Coronary artery (tissue), 2 donors: ENCODE data around the gene FCHO1.
"Not testable (repeated sequence)": the region's sequence is repeated elsewhere in the genome, so short reads cannot be mapped to it uniquely, and the experiment has no call there.

Source experiments
- DNase-seq: peaks from one replicate; pipeline ENCODE4 v3.0.0-alpha.2; 2017; ENCODE audit warnings: low spot score
- H3K27ac ChIP-seq, 2 donors: fragments of 200-600 bp; sonication (generic); one replicate each; pipeline ENCODE4 v1.5.1; 2016 to 2019
- H3K4me3 ChIP-seq: fragments of 200-600 bp; sonication (generic); 2 replicates; pipeline ENCODE4 v1.5.1; 2016; ENCODE audit warnings: mild to moderate bottlenecking, moderate library complexity
- CTCF ChIP-seq: fragments of 200-600 bp; sonication (generic); IDR thresholded peaks from one replicate; pipeline ENCODE4 v1.5.1; 2019; ENCODE audit warnings: antibody characterized with exemption

The FCHO1 gene

DNA sequence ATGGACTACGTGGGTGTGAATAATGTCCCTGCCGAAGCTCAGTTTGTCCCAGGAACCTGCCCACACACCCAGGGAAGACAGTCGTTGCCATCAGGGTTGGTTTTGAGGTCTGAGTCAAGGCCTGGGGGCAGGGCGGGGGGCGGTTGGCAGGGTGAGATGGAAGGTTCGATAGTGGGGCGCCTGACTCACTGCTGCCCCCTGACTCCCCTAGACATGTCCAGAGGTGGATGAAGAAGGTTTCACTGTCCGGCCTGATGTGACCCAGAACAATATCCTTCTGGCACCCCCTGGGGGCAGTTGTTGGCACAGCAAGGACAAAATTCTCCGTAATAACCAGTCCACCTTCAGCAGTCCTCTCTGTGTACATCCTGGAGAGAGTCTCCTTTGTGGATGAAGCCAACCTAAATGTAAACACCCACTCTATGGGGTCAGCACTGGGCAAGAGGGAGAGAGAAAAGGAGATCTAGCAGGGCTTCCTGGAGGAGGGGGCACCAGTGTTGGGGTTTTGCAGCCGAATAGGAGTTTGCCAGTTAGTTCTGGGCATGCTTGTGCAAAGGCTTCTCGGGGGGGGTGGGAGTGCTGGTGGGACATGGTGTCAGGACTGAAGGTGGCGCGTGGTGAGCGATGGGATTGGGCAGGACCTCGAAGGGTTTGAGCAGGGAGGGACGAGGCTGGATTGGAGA, 24.1 kb downstream of the FCHO1 start:
- H3K27ac ChIP-seq, result no peak overlapping the region
- no peak for TF ChIP-seq CTCF
- H3K4me3 ChIP-seq, result no peak overlapping the region
- no peak for DNase-seq

- TF ChIP-seq CTCF, result no peak
- no peak for DNase-seq
- Histone ChIP-seq H3K27ac (no peak overlapping the region), H3K4me3 (no peak overlapping the region)
These were observed 24.9 kb downstream of the FCHO1 start for GRCh38 chr19:17775991-17776803.

DNA sequence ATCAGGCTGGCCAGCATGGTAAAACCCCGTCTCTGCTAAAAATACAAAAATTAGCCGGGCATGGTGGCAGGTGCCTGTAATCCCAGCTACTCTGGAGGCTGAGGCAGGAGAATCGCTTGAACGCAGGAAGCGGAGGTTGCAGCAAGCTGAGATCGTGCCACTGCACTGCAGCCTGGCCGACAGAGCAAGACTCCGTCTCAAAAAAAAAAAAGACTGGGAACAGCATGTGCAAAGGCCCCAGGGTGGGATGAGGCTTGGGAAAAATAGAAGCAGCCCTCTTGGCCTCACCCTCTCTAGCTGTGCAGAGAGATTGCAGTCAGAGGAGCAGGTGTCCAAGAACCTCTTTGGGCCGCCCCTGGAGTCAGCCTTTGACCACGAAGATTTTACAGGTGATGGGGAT, 26.6 kb downstream of the FCHO1 start:
- not testable (repeated sequence) for H3K4me3 ChIP-seq, DNase-seq, H3K27ac ChIP-seq

- TF ChIP-seq CTCF, result no peak
- no peak for DNase-seq
- Histone ChIP-seq H3K4me3 (peak overlapping the region; percentile 53), H3K27ac (no peak overlapping the region)
These were observed 27.1 kb downstream of the FCHO1 start for GRCh38 chr19:17778251-17778967.

DNA sequence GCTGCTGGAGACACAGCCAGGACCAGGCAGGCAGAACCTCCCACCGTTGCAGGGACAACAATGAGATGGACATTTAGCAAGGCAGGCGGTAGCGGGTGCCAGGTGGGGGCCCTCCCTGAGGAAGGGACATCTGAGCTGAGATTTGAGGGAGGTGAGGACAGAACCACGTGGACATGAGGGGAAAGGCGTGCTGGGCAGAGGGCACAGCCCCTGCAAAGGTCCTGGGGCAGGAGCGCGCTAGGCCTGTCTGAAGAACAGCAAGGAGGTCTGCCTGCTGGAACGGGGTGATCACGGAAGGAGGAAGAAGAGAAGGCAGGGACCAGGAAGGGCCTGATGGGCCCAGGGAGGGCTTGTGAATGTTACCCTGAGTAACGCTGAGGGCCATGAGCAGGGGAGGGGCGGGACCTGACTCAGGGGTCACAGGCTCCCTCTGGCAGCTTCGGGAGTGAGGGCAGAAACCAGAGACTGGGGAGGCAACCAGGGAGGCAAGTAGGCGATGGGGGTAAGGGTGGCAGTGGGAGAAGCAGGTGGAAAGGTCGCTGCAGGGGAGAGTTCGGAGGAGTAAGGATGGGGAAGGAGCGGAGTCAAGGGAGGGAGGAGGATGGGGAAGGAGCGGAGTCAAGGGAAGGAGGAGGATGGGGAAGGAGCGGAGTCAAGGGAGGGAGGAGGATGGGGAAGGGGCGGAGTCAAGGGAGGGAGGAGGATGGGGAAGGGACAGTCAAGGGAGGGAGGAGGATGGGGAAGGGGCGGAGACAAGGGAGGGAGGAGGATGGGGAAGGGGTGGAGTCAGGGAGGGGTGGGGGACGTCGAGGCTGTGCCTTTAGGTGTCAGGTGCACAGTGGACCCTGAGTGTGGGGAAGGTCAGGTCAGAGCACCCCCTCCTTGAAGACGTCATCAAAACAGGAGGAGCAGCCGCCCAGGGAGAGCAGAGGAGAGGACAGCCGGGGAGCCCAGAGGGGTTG, 28.0 kb downstream of the FCHO1 start:
- Histone ChIP-seq H3K27ac (no peak overlapping the region), H3K4me3 (peak overlapping the region; percentile 53)
- DNase-seq, result no peak
- no peak for TF ChIP-seq CTCF

DNA sequence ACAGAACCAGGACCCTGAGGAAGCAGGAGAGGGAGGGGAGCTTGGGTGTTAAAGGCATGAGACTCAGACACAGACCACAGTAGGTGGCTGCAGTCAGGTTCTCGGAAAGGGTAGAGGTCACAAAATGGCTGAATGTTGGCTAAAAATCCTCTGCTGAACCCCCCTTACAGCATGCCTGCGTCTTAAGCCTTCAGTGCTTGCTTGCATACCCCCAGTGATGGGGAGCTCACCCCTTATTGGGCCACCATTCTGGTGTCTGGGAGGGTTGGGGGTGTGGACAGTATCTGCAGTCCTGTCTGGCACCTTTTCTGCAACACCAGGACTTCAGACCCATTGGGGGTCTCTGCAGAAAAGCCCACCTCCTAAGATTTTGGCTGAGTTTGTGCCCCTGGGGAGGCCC, 29.5 kb downstream of the FCHO1 start:
- no peak for DNase-seq
- Histone ChIP-seq H3K27ac (no peak overlapping the region), H3K4me3 (no peak overlapping the region)
- TF ChIP-seq CTCF, result no peak

GRCh38 chr19:17783721-17784120, 32.4 kb downstream of the FCHO1 start:
- not testable (repeated sequence) for H3K27ac ChIP-seq, H3K4me3 ChIP-seq, DNase-seq
